H9 (cell line): ENCODE data around the gene TRAF6. TPM values are rescaled to one million over a fixed set of nuclear protein-coding genes. Genes with fewer than 3 reads are reported as not detected.

Experiments
- DNase-seq: peaks from one replicate; pipeline ENCODE4 v3.0.0-alpha.2; 2017
- H2AFZ ChIP-seq: one replicate; pipeline ENCODE4 v1.6.1; 2013; ENCODE audit warnings: mild to moderate bottlenecking, low read length, control low read depth, moderate library complexity
- H2AK5ac ChIP-seq: 2 replicates; pipeline ENCODE4 v1.6.1; 2013; ENCODE audit warnings: low read length, control low read depth, mixed read lengths; ENCODE audit not compliant: insufficient read length
- H2BK120ac ChIP-seq: one replicate; pipeline ENCODE4 v1.6.1; 2013; ENCODE audit warnings: low read depth, mild to moderate bottlenecking, low read length, control low read depth, inconsistent platforms; ENCODE audit not compliant: poor library complexity, severe bottlenecking
- H2BK12ac ChIP-seq: 2 replicates; pipeline ENCODE4 v1.6.1; 2013; ENCODE audit warnings: low read length, control low read depth, mixed read lengths, low read depth; ENCODE audit not compliant: insufficient read length
- H2BK15ac ChIP-seq: 2 replicates; pipeline ENCODE4 v1.6.1; 2013; ENCODE audit warnings: low read depth, low read length, control low read depth
- H2BK20ac ChIP-seq: one replicate; pipeline ENCODE4 v1.6.1; 2013; ENCODE audit warnings: low read depth, mild to moderate bottlenecking, low read length, control low read depth, inconsistent platforms; ENCODE audit not compliant: poor library complexity, severe bottlenecking
- H2BK5ac ChIP-seq: 2 replicates; pipeline ENCODE4 v1.6.1; 2013; ENCODE audit warnings: low read length, control low read depth, mixed read lengths; ENCODE audit not compliant: insufficient read length
- H3K14ac ChIP-seq: 2 replicates; pipeline ENCODE4 v1.6.1; 2013; ENCODE audit warnings: low read length, control low read depth; ENCODE audit not compliant: insufficient read depth
- H3K18ac ChIP-seq: 2 replicates; pipeline ENCODE4 v1.6.1; 2013; ENCODE audit warnings: low read depth, mild to moderate bottlenecking, mixed read lengths, low read length, control low read depth; ENCODE audit not compliant: insufficient read length
- H3K23ac ChIP-seq: 2 replicates; pipeline ENCODE4 v1.6.1; 2013; ENCODE audit warnings: low read length, control low read depth, mixed read lengths, low read depth; ENCODE audit not compliant: insufficient read length
- H3K23me2 ChIP-seq: 2 replicates; pipeline ENCODE4 v1.6.1; 2013; ENCODE audit warnings: low read depth, mild to moderate bottlenecking, mixed read lengths, low read length, control low read depth; ENCODE audit not compliant: insufficient read length, poor library complexity, severe bottlenecking
- H3K27ac ChIP-seq: 2 replicates; pipeline ENCODE4 v1.5.1; 2013; ENCODE audit warnings: low read length, control low read depth, mixed read lengths, low read depth; ENCODE audit not compliant: insufficient read length
- H3K27me3 ChIP-seq: 2 replicates; pipeline ENCODE4 v1.6.1; 2013; ENCODE audit warnings: low read length, control low read depth, inconsistent platforms; ENCODE audit not compliant: insufficient read depth
- H3K4ac ChIP-seq: 2 replicates; pipeline ENCODE4 v1.6.1; 2013; ENCODE audit warnings: low read depth, mild to moderate bottlenecking, control low read depth, inconsistent platforms, low read length, moderate library complexity
- H3K4me1 ChIP-seq: 2 replicates; pipeline ENCODE4 v1.6.1; 2013; ENCODE audit warnings: low read length, control low read depth, inconsistent platforms; ENCODE audit not compliant: insufficient read depth
- H3K4me2 ChIP-seq: 2 replicates; pipeline ENCODE4 v1.6.1; 2013; ENCODE audit warnings: low read length, control low read depth, mixed read lengths; ENCODE audit not compliant: insufficient read length, insufficient read depth
- H3K56ac ChIP-seq: 2 replicates; pipeline ENCODE4 v1.6.1; 2013; ENCODE audit warnings: low read depth, mild to moderate bottlenecking, mixed read lengths, low read length, control low read depth; ENCODE audit not compliant: insufficient read length
- H3K79me1 ChIP-seq: 2 replicates; pipeline ENCODE4 v1.6.1; 2013; ENCODE audit warnings: low read depth, mild to moderate bottlenecking, moderate library complexity, low read length, control low read depth, inconsistent platforms; ENCODE audit not compliant: insufficient read depth, poor library complexity, severe bottlenecking
- H3K79me2 ChIP-seq: 2 replicates; pipeline ENCODE4 v1.6.1; 2013; ENCODE audit warnings: low read length, control low read depth, inconsistent platforms; ENCODE audit not compliant: insufficient read depth
- H3K9ac ChIP-seq: 2 replicates; pipeline ENCODE4 v1.6.1; 2013; ENCODE audit warnings: low read length, control low read depth, mixed read lengths; ENCODE audit not compliant: insufficient read length; ENCODE audit errors: extremely low read depth
- H3K9me3 ChIP-seq: one replicate; pipeline ENCODE4 v1.6.1; 2013; ENCODE audit warnings: low read depth, low read length, inconsistent platforms; ENCODE audit not compliant: control insufficient read depth
- H3T11ph ChIP-seq: one replicate; pipeline ENCODE4 v1.6.1; 2013; ENCODE audit warnings: mild to moderate bottlenecking, low read length, control low read depth, inconsistent platforms
- H4K20me1 ChIP-seq: one replicate; pipeline ENCODE4 v1.6.1; 2013; ENCODE audit not compliant: control insufficient read depth, insufficient read length, insufficient read depth
- H4K5ac ChIP-seq: 2 replicates; pipeline ENCODE4 v1.6.1; 2013; ENCODE audit warnings: low read depth, mild to moderate bottlenecking, mixed read lengths, low read length, control low read depth; ENCODE audit not compliant: insufficient read length
- H4K8ac ChIP-seq: replicated peaks from 2 replicates; pipeline ENCODE4 v1.6.1; 2013; ENCODE audit warnings: low read length, control low read depth, mixed read lengths, low read depth; ENCODE audit not compliant: insufficient read length
- H4K91ac ChIP-seq: 2 replicates; pipeline ENCODE4 v1.6.1; 2013; ENCODE audit warnings: low read depth, mild to moderate bottlenecking, moderate library complexity, mixed read lengths, low read length, control low read depth; ENCODE audit not compliant: insufficient read length
- H3K27ac Mint-ChIP-seq, 3 experiments: 2 replicates in 2 of 3; 3 replicates in 1 of 3; pipeline ENCODE4 v1.8.0; 2020 to 2021; ENCODE audit warnings: mixed read lengths in 3 of 3, mild to moderate bottlenecking in 1 of 3, moderate library complexity in 1 of 3
- H3K27me3 Mint-ChIP-seq: 2 replicates; pipeline ENCODE4 v1.8.0; 2021; ENCODE audit warnings: low read depth, mild to moderate bottlenecking, moderate library complexity, mixed read lengths
- H3K36me3 Mint-ChIP-seq, 3 experiments: 2 replicates in 2 of 3; 3 replicates in 1 of 3; pipeline ENCODE4 v1.8.0; 2020 to 2021; ENCODE audit warnings: low read depth in 3 of 3, mixed read lengths in 3 of 3; ENCODE audit not compliant: insufficient read depth in 1 of 3
- H3K4me1 Mint-ChIP-seq, 2 experiments: 2 replicates each; pipeline ENCODE4 v1.8.0; 2020; ENCODE audit warnings: mixed read lengths in 2 of 2
- H3K4me3 Mint-ChIP-seq, 2 experiments: 2 replicates in 1 of 2; 3 replicates in 1 of 2; pipeline ENCODE4 v1.8.0; 2020 to 2021; ENCODE audit warnings: mild to moderate bottlenecking in 2 of 2, mixed read lengths in 2 of 2, moderate library complexity in 1 of 2
- H3K9me3 Mint-ChIP-seq, 2 experiments: 2 replicates in 1 of 2; 3 replicates in 1 of 2; pipeline ENCODE4 v1.8.0; 2020; ENCODE audit warnings: mild to moderate bottlenecking in 2 of 2, mixed read lengths in 2 of 2, moderate library complexity in 1 of 2
- WGBS: extraction: QIAGEN DNeasy Blood & Tissue Kit; methylation state at CpG from one replicate; pipeline ENCODE4 v1.1.7; 2013; ENCODE audit warnings: missing lambda C conversion rate, low lambda C conversion rate, mixed read lengths; ENCODE audit not compliant: insufficient read length; ENCODE audit errors: extremely low coverage; 5-methylcytosine and 5-hydroxymethylcytosine counted together
- total RNA-seq: library from RNA; stranded (reverse); gene quantifications from 2 replicates; pipeline ENCODE4 v1.2.1, GENCODE V29; 2021
- TF ChIP-seq, protein P1 (sequence below): fragments of 200-600 bp; sonication (generic); conservative IDR thresholded peaks from 3 replicates; pipeline ENCODE4 v1.8.0; 2021; ENCODE audit warnings: antibody characterized with exemption, mild to moderate bottlenecking

The TRAF6 gene
- total RNA-seq, 1 experiment from 2014 or later: 9.9 TPM

DNA sequence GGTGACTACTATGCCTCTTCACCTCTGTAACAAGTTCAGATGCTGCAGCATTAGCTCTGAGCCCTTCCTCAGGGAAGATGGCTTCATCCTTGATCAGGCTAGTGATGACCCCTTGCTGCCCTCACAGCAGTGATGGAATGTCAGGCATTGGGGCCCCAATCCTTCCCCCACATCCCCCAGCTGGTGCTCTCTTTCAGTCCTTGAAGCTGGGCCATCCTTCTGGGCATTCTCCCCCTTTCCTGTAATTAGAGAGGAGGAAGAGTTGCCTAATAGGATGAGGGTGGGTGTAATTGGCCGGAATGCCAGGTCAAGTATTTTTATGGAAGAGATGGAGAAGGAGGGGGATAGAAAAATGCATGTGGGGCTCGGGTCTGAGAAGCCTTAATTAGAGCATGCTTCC, 62.6 kb downstream of the TRAF6 start:
- Histone ChIP-seq H2BK120ac (no peak overlapping the region), H3K18ac (no peak overlapping the region), H2BK20ac (no peak overlapping the region), H3K56ac (no peak overlapping the region), H2BK5ac (no peak overlapping the region), H3K4ac (no peak overlapping the region), H3K9ac (no peak overlapping the region), H4K8ac (no peak overlapping the region), H2AK5ac (no peak overlapping the region), H2BK12ac (no peak overlapping the region), H3K23ac (no peak overlapping the region), H3K4me2 (no peak overlapping the region), H3K79me1 (no peaks in the 10 kb centered on the region), H3K27me3 (no peaks in the 10 kb centered on the region), H3K79me2 (no peaks in the 10 kb centered on the region), H2BK15ac (no peak overlapping the region), H3K14ac (no peak overlapping the region; the same call in 1 of the 2 replicates), H3K23me2 (no peaks in the 10 kb centered on the region), H2AFZ (no peak overlapping the region), H4K91ac (no peak overlapping the region), H3K4me1 (no peaks in the 10 kb centered on the region), H4K20me1 (no peaks in the 10 kb centered on the region), H3K27ac (no peak overlapping the region), H3K9me3 (no peaks in the 10 kb centered on the region), H3T11ph (no peak overlapping the region), H4K5ac (no peak overlapping the region)
- TF ChIP-seq, protein P1, sequence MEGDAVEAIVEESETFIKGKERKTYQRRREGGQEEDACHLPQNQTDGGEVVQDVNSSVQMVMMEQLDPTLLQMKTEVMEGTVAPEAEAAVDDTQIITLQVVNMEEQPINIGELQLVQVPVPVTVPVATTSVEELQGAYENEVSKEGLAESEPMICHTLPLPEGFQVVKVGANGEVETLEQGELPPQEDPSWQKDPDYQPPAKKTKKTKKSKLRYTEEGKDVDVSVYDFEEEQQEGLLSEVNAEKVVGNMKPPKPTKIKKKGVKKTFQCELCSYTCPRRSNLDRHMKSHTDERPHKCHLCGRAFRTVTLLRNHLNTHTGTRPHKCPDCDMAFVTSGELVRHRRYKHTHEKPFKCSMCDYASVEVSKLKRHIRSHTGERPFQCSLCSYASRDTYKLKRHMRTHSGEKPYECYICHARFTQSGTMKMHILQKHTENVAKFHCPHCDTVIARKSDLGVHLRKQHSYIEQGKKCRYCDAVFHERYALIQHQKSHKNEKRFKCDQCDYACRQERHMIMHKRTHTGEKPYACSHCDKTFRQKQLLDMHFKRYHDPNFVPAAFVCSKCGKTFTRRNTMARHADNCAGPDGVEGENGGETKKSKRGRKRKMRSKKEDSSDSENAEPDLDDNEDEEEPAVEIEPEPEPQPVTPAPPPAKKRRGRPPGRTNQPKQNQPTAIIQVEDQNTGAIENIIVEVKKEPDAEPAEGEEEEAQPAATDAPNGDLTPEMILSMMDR: no peak
- H3K9me3 Mint-ChIP-seq: no peaks in the 10 kb centered on the region; a peak in 1 of 5 replicates
- peaks cover 0 to 7% (median 0%) of the 10 kb centered on the region in 3 experiments; a peak in 3 of 7 replicates for H3K36me3 Mint-ChIP-seq
- no peaks in the 10 kb centered on the region; the same call in 1 of the 2 replicates for H3K27me3 Mint-ChIP-seq
- H3K4me3 Mint-ChIP-seq: no peak overlapping the region
- WGBS: no CpG with 5 or more reads among the region's 2 CpGs
- peaks cover 3 to 11% of the 10 kb centered on the region in 2 experiments; a peak in 3 of 4 replicates for H3K4me1 Mint-ChIP-seq
- no peak overlapping the region for H3K27ac Mint-ChIP-seq
- DNase-seq: no peak
